HG03039 (cell line): ENCODE data around the gene ACOXL.

Source experiments
- ATAC-seq: cut with Tn5 transposase; IDR thresholded peaks from one replicate; pipeline ENCODE4 v1.9.1; 2021; ENCODE audit warnings: mild to moderate bottlenecking, moderate library complexity; ENCODE audit not compliant: unreplicated experiment

ACOXL gene

GRCh38 chr2:110904779-110905148, 172.4 kb downstream of the ACOXL start:
- ATAC-seq = no peak

- no peak for ATAC-seq
Observed at GRCh38 chr2:110905217-110905616, 172.8 kb downstream of the ACOXL start.

GRCh38 chr2:110906613-110907298, 174.4 kb downstream of the ACOXL start:
- no peak for ATAC-seq

DNA sequence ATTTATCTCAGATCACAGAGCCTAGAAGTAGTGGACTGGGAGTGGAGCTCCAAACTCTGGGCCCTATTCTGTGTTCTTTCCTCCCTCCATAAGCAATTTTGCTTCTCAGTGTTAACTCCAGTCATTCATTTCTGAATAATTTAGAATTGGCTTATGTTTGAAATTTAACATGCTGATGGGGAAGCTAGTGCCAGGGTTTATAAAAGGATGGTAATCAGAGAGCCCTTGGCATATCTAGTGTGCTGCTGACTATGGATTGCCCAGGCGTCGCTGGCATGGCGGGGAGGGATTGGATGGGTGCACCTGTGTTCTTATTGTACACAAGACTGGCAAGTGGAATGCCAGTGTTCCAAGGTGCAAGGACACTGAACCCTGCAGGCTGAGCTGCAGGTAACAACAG, 177.1 kb downstream of the ACOXL start:
- no peak for ATAC-seq

DNA sequence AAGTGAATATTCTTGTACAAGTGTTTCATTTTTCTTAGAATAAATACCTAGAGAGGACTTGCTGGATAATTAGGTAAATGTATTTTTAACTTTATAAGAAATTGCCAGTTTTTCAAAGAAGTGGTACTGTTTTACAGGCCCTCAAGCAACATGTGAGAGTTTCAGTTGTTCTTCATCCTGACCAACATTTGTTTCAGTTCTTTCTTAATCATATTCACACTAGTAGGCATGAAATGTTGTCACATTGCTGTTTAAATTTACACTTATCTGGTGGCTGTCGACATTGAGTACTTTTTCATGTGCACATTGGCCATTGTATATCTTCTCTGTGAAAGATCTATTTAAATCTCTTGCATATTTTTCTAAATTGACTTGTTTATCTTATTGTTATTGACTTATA, 178.1 kb downstream of the ACOXL start:
- ATAC-seq = no peak

- no peak for ATAC-seq
Observed at GRCh38 chr2:110919738-110920137, 187.4 kb downstream of the ACOXL start.

DNA sequence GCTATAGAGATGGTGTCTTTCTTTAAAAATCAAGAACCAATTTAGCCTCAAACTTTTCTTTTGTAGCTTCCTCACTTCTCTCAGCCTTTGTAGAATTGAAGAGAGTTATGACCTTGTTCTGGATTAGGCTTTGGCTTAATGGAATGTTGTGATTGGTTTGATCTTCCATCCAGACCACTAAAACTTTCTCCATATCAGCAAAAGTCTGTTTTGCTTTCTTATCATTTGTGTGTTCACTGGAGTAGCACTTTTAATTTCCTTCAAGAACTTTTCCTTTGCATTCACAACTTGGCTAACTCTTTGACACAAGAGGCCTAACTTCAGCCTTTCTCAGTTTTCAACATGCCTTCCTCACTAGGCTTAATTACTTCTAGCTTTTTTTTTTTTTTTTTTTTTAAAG, 193.1 kb downstream of the ACOXL start:
- no peak for ATAC-seq

GRCh38 chr2:110927526-110927925, 195.2 kb downstream of the ACOXL start:
- no peak for ATAC-seq

DNA sequence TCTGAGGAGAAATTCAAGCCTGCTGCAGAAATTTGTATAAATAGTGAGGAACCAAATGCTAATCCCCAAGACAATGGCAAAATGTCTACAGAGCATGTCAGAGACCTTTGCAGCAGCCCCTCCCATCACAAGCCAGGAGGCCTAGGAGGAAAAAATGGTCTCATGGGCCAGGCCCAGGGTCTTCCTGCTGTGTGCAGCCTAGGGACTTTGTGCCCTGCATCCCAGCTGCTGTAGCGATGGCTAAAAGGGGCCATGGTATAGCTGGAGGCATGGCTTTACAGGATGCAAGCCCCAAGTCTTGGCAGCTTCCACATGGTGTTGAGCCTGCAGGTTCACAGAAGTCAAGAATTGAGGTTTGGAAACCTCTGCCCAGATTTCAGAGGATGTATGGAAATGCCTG, 197.2 kb downstream of the ACOXL start:
- ATAC-seq = no peak

DNA sequence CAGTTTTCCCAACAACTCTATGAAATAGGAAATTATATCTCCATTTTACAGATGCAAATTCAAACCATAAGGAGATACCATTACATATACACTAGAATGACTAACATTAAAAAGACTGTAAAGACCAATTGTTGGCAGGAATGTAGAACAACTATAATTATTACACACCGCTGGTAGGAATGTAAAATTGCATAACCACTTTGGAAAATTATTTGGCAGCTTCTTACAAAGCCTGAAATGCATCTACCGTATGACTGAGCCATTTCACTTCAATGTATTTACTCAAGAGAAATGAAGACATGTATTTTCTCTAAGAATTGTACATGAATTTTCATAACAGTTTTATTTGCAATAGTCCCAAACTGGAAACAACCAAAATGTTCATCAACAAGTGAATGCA, 199.3 kb downstream of the ACOXL start:
- no peak for ATAC-seq

GRCh38 chr2:110933420-110933819, 201.0 kb downstream of the ACOXL start:
- no peak for ATAC-seq

- no peak for ATAC-seq
Observed at GRCh38 chr2:110934948-110935347, 202.6 kb downstream of the ACOXL start.

DNA sequence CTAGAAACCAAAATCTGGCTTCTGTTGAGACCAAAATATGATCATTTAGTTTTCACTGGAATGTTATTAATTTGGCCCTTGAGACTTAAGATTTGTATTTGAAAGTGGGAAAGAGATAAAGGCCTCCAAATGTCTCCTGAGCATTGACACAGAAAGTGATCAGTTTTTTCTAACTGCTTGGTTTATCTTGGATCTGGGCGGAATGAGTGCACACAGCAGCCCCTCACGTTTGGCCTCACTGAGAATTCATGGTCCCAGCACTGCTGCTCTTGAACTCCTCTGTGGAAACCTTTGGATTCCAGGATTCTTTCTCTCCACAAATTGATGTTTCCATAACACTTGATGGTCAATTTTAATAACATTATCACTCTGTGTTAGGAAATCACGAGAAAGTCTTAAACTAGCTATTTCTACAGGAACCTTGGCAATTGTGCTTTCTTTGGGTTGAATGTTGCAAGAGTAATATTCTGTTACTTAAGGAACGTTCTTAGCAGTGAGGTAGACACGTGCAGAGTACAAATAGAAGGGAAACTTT, 208.1 kb downstream of the ACOXL start:
- no peak for ATAC-seq

GRCh38 chr2:110941226-110941625, 208.9 kb downstream of the ACOXL start:
- no peak for ATAC-seq

GRCh38 chr2:110943070-110943634, 210.8 kb downstream of the ACOXL start:
- ATAC-seq = no peak

GRCh38 chr2:110946902-110947301, 214.5 kb downstream of the ACOXL start:
- ATAC-seq = no peak

GRCh38 chr2:110948027-110948674, 215.8 kb downstream of the ACOXL start:
- no peak for ATAC-seq

DNA sequence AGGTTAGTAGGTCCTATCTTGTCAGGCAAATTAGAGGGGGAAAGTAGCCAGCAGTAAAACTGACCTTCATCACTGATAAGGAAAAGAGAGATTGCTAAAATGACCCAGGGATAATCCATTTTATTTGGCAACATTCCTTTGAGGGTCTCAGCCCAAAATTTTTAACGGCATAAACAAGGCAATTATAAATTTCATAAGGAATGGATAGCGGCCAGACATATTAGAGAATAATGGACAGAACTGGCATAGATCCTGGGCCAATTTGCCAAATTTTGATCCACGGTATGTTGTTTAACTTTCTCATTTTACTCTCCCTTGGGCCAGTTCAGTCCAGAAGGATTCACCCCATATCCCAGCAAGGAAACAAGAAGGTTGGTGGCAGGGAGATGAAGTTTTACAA, 217.9 kb downstream of the ACOXL start:
- ATAC-seq = no peak

DNA sequence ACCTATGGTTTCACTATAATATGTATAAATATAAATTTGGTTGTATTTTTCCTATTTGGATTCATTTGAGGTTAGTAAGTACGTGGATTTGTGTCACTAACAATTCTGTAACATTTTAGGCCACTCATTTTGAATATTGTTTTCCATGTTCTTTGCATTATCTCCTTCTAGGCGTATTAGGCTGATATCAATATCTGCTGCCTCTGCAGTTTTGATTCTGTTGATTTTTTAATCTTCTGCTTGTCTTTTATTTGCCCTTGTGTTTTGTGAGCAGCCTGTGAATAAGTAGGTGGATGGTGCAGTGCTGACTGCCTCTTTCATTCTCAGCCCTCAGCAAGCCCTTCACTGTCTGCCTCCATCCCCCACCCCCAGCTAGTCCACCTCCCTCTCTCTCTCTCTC, 222.7 kb downstream of the ACOXL start:
- no peak for ATAC-seq

DNA sequence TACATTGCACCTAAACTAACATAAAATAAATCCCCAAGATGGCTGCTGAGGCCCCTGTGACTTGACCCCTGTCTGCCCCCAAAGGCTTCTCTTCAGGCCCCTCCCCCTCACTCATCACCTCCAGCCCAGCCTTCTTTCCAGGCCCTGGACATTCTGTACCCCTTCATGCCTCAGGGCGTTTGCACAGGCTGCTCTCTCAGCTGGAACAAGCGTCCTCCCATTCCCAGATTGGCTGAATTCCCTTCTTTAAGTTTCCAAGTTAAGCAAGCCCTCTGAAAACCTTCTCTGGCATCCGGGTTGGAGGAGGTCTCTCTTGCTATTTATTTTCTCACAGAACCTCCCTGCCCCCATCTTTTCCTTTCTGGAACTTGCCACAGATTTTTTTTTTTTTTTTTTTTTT, 223.2 kb downstream of the ACOXL start:
- no peak for ATAC-seq

- ATAC-seq = no peak
Observed at GRCh38 chr2:110957293-110957692, 224.9 kb downstream of the ACOXL start.
